SK-N-MC (cell line): ENCODE data around the gene BRAF.

ENCODE experiments used
- EZH2 ChIP-seq: fragments of 200-600 bp; sonication (generic); IDR thresholded peaks from one replicate; pipeline ENCODE4 v1.6.1; 2017; ENCODE audit warnings: antibody characterized with exemption
- POLR2AphosphoS5 ChIP-seq: IDR thresholded peaks from 2 replicates; pipeline ENCODE4 v1.6.1; 2012; ENCODE audit warnings: mild to moderate bottlenecking, low read depth, low read length, borderline replicate concordance

DNA sequence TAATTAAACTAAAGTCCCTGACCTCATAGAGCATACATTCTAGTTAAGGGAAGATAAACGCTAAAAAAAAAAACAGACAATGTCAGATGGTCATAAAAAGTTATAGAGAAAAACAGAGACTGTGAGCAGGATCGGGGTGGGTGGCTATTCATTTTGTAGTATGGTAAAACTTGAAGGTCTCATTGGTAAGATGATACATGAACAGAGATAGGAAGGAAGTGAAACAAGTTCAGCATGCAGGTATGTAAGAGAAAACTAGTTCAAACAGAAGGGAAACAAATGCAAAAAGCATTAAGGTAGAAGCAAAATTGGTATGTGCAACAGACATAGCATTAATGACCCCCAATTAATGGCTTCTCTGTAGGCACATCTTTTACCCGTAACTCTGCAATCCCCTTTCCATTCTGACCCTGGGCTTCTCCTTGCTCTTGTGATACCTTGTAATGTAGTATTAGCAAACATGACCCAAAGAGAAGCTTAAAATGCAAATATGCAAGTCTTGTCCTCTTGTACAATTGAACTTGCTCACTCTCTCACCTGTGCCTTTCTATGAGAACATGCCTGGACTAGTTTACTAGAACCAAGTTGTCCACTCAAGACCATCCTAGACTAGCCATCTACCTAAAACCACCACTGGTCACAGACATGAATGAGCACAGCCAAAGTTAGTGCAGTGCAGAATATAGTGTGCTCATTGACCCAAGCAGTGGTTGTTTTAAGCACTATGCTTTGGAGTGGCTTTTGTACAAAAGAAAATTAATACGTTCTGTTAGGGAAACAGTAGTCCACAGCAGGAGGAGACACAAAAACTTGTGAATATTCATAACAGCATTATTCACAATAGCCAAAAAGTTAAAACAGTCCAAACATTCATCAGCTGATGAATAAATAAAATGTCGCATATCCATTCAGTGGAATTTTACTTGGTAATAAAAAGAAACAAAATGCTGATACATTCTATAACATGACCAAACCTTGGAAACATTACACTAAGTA lies 57.0 kb downstream of the BRAF start:
- no peak for TF ChIP-seq POLR2AphosphoS5
- TF ChIP-seq EZH2: no peak
